ENCODE data around the gene PAPOLB. TPM values are rescaled to one million over a fixed set of nuclear protein-coding genes. Genes with fewer than 3 reads are reported as not detected.

PAPOLB gene
- total RNA-seq, 1 experiment from 2014 or later, result 0.13 TPM

- H3K27me3 Mint-ChIP-seq (ENCODE audit: low read depth), result peaks cover under 1% of the 10 kb centered on the region; the same call in 1 of the 2 replicates
- no peak overlapping the region for H3K9ac ChIP-seq (ENCODE audit: extremely low read depth, insufficient read length, low read length)
- H3K14ac ChIP-seq (ENCODE audit: insufficient read depth, low read length), result no peak overlapping the region
- no peak overlapping the region for H3K4me2 ChIP-seq (ENCODE audit: insufficient read depth, insufficient read length, low read length)
- no peak overlapping the region for H3K18ac ChIP-seq (ENCODE audit: insufficient read length, low read depth, low read length)
- no peak overlapping the region for H4K91ac ChIP-seq (ENCODE audit: insufficient read length, low read depth, low read length)
- H2AK5ac ChIP-seq (ENCODE audit: insufficient read length, low read length), result no peak overlapping the region
- no peaks in the 10 kb centered on the region for H3K4me1 Mint-ChIP-seq
- no peaks in the 10 kb centered on the region for H3K79me1 ChIP-seq (ENCODE audit: insufficient read depth, low read depth, low read length, poor library complexity, severe bottlenecking)
- H3K36me3 Mint-ChIP-seq (ENCODE audit: insufficient read depth in 1 of 3, low read depth in 3 of 3), result no peaks in the 10 kb centered on the region
- no peak overlapping the region for H3K4me3 Mint-ChIP-seq
- no peak overlapping the region for H2AFZ ChIP-seq (ENCODE audit: low read length)
- H3K56ac ChIP-seq (ENCODE audit: insufficient read length, low read depth, low read length), result no peak overlapping the region
- H2BK20ac ChIP-seq (ENCODE audit: low read depth, low read length, poor library complexity, severe bottlenecking), result no peak overlapping the region
- H4K5ac ChIP-seq (ENCODE audit: insufficient read length, low read depth, low read length), result no peak overlapping the region
- H2BK5ac ChIP-seq (ENCODE audit: insufficient read length, low read length), result no peak overlapping the region
- WGBS (ENCODE audit: extremely low coverage, insufficient read length, low lambda C conversion rate), result no CpG with 5 or more reads among the region's 3 CpGs
- no peak overlapping the region for H4K8ac ChIP-seq (replicated peaks; ENCODE audit: insufficient read length, low read depth, low read length)
- no peak overlapping the region for H3K4ac ChIP-seq (ENCODE audit: low read depth, low read length)
- no peaks in the 10 kb centered on the region for H3K27me3 ChIP-seq (ENCODE audit: insufficient read depth, low read length)
- H3T11ph ChIP-seq (ENCODE audit: low read length), result no peak overlapping the region
- H3K23me2 ChIP-seq (ENCODE audit: insufficient read length, low read depth, low read length, poor library complexity, severe bottlenecking), result no peaks in the 10 kb centered on the region
- no peak overlapping the region for H2BK15ac ChIP-seq (ENCODE audit: low read depth, low read length)
- H3K9me3 Mint-ChIP-seq, result peaks cover 0 to 3% of the 10 kb centered on the region in 2 experiments; a peak in 2 of 5 replicates
- no peak for DNase-seq
- no peak overlapping the region for H3K27ac ChIP-seq (ENCODE audit: insufficient read length, low read depth, low read length)
- H3K23ac ChIP-seq (ENCODE audit: insufficient read length, low read depth, low read length), result no peak overlapping the region
- no peaks in the 10 kb centered on the region; the same call in 1 of the 2 replicates for H3K79me2 ChIP-seq (ENCODE audit: insufficient read depth, low read length)
- H2BK120ac ChIP-seq (ENCODE audit: low read depth, low read length, poor library complexity, severe bottlenecking), result no peak overlapping the region
- no peaks in the 10 kb centered on the region for H4K20me1 ChIP-seq (ENCODE audit: control insufficient read depth, insufficient read depth, insufficient read length)
- no peak overlapping the region for H3K27ac Mint-ChIP-seq
- TF ChIP-seq, protein P1, sequence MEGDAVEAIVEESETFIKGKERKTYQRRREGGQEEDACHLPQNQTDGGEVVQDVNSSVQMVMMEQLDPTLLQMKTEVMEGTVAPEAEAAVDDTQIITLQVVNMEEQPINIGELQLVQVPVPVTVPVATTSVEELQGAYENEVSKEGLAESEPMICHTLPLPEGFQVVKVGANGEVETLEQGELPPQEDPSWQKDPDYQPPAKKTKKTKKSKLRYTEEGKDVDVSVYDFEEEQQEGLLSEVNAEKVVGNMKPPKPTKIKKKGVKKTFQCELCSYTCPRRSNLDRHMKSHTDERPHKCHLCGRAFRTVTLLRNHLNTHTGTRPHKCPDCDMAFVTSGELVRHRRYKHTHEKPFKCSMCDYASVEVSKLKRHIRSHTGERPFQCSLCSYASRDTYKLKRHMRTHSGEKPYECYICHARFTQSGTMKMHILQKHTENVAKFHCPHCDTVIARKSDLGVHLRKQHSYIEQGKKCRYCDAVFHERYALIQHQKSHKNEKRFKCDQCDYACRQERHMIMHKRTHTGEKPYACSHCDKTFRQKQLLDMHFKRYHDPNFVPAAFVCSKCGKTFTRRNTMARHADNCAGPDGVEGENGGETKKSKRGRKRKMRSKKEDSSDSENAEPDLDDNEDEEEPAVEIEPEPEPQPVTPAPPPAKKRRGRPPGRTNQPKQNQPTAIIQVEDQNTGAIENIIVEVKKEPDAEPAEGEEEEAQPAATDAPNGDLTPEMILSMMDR (conservative IDR thresholded peaks at IDR 0.05), result no peak
- no peak overlapping the region for H2BK12ac ChIP-seq (ENCODE audit: insufficient read length, low read depth, low read length)
- H3K9me3 ChIP-seq (ENCODE audit: control insufficient read depth, low read depth, low read length), result no peaks in the 10 kb centered on the region
- H3K4me1 ChIP-seq (ENCODE audit: insufficient read depth, low read length), result no peaks in the 10 kb centered on the region
Measured at GRCh38 chr7:4857189-4857588, 4.6 kb downstream of the PAPOLB start.

Data from H9 (cell line).